ENCODE results near the gene MROH2A. TPM values are rescaled to one million over a fixed set of nuclear protein-coding genes. Genes with fewer than 3 reads are reported as not detected.

The MROH2A gene
- total RNA-seq, 1 donor from 2014 or later = not detected

- TF ChIP-seq CTCF (IDR thresholded peaks at IDR 0.05; ENCODE audit: borderline replicate concordance) = no peak
- Histone ChIP-seq H3K4me1 (peaks cover 16% of the 10 kb centered on the region), H3K27me3 (ENCODE audit: low read depth) (peaks cover 1% of the 10 kb centered on the region), H3K9me3 (replicated peaks) (no peaks in the 10 kb centered on the region), H3K36me3 (no peaks in the 10 kb centered on the region), H3K27ac (replicated peaks) (no peak overlapping the region), H3K4me3 (no peak overlapping the region)
- DNase-seq = no peak
- intact Hi-C loops (cut with micrococcal nuclease) = no loop called here
Measured at GRCh38 chr2:233858331-233858730, 80.2 kb downstream of the MROH2A start.

GRCh38 chr2:233862261-233862768, 84.2 kb downstream of the MROH2A start:
- Histone ChIP-seq H3K4me1 (no peaks in the 10 kb centered on the region), H3K27me3 (ENCODE audit: low read depth) (no peaks in the 10 kb centered on the region), H3K36me3 (no peaks in the 10 kb centered on the region), H3K27ac (replicated peaks) (no peak overlapping the region), H3K9me3 (replicated peaks) (no peaks in the 10 kb centered on the region), H3K4me3 (no peak overlapping the region)
- DNase-seq = no peak
- intact Hi-C loops (cut with micrococcal nuclease) = no loop called here
- TF ChIP-seq CTCF (IDR thresholded peaks at IDR 0.05; ENCODE audit: borderline replicate concordance) = no peak

DNA sequence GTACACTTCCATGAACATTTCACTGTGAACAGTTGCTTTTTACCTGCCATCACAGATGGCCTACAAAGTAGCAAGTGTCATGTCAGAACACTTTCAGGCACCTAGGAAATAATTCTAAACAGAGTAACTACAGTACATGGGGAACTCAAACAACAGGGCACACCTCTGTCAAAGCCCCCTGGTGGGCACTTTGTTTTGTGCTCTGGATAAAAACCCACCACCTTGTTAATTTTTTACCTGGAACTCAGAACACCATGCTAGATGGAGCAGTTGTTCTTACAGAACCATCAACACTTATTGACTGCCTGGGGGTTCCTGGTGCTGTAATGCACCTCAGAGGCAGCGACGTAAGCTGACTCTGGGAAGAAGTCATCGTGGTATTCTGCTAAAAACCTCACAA, 87.7 kb downstream of the MROH2A start:
- H3K4me3 ChIP-seq = no peak overlapping the region
- H3K27me3 ChIP-seq (ENCODE audit: low read depth) = peaks cover 28% of the 10 kb centered on the region
- H3K27ac ChIP-seq (replicated peaks) = no peak overlapping the region
- intact Hi-C loops (cut with micrococcal nuclease) = no loop called here
- no peak for TF ChIP-seq CTCF (IDR thresholded peaks at IDR 0.05; ENCODE audit: borderline replicate concordance)
- no peaks in the 10 kb centered on the region for H3K4me1 ChIP-seq
- DNase-seq = no peak
- H3K9me3 ChIP-seq (replicated peaks) = peaks cover 11% of the 10 kb centered on the region
- no peaks in the 10 kb centered on the region for H3K36me3 ChIP-seq

GRCh38 chr2:233866479-233866878, 88.3 kb downstream of the MROH2A start:
- TF ChIP-seq CTCF (IDR thresholded peaks at IDR 0.05; ENCODE audit: borderline replicate concordance) = no peak
- H3K4me1 ChIP-seq = no peaks in the 10 kb centered on the region
- intact Hi-C loops (cut with micrococcal nuclease) = no loop called here
- no peak overlapping the region for H3K27ac ChIP-seq (replicated peaks)
- H3K27me3 ChIP-seq (ENCODE audit: low read depth) = peaks cover 34% of the 10 kb centered on the region
- H3K36me3 ChIP-seq = no peaks in the 10 kb centered on the region
- no peak overlapping the region for H3K4me3 ChIP-seq
- H3K9me3 ChIP-seq (replicated peaks) = peaks cover 11% of the 10 kb centered on the region
- DNase-seq = no peak

- Histone ChIP-seq H3K36me3 (no peaks in the 10 kb centered on the region), H3K27me3 (ENCODE audit: low read depth) (peaks cover 45% of the 10 kb centered on the region), H3K4me1 (no peaks in the 10 kb centered on the region), H3K27ac (replicated peaks) (no peak within 1 kb of the TSS), H3K9me3 (replicated peaks) (peaks cover 11% of the 10 kb centered on the region), H3K4me3 (peak within 1 kb of the TSS; percentile 62)
- intact Hi-C loops (cut with micrococcal nuclease) = no loop called here
- no peak for TF ChIP-seq CTCF (IDR thresholded peaks at IDR 0.05; ENCODE audit: borderline replicate concordance)
- no peak for DNase-seq
Measured at GRCh38 chr2:233867993-233868532, 89.9 kb downstream of the MROH2A start, which contains the start of gene MSL3B. TSS of gene MSL3B (minus strand) at chr2:233868386.

Data from left ventricle myocardium inferior (tissue), 1 donor.